ENCODE data around the gene DNPH1.

Gene DNPH1

GRCh38 chr6:43211955-43212354, 17.3 kb downstream of the DNPH1 start:
- no peak for DNase-seq

GRCh38 chr6:43207286-43207685, 22.0 kb downstream of the DNPH1 start:
- DNase-seq, result no peak

GRCh38 chr6:43205849-43206248, 23.4 kb downstream of the DNPH1 start:
- no peak for DNase-seq

GRCh38 chr6:43204271-43205105, 24.8 kb downstream of the DNPH1 start:
- DNase-seq, result no peak

GRCh38 chr6:43203718-43204095, 25.6 kb downstream of the DNPH1 start:
- DNase-seq, result no peak

GRCh38 chr6:43203029-43203717, 26.1 kb downstream of the DNPH1 start:
- no peak for DNase-seq

GRCh38 chr6:43202451-43202850, 26.8 kb downstream of the DNPH1 start:
- no peak for DNase-seq

- no peak for DNase-seq
These were observed 28.7 kb downstream of the DNPH1 start for GRCh38 chr6:43200541-43200940.

- no peak for DNase-seq
These were observed 29.4 kb downstream of the DNPH1 start for GRCh38 chr6:43199912-43200311.

- no peak for DNase-seq
These were observed 32.9 kb downstream of the DNPH1 start for GRCh38 chr6:43196337-43196736.

- no peak for DNase-seq
These were observed 35.4 kb downstream of the DNPH1 start for GRCh38 chr6:43193929-43194328.

- DNase-seq, result no peak
These were observed 36.4 kb downstream of the DNPH1 start for GRCh38 chr6:43192911-43193310.

GRCh38 chr6:43189776-43190304, 39.4 kb downstream of the DNPH1 start:
- DNase-seq, result no peak

GRCh38 chr6:43188426-43188825, 40.9 kb downstream of the DNPH1 start:
- no peak for DNase-seq

GRCh38 chr6:43187821-43188220, 41.5 kb downstream of the DNPH1 start:
- DNase-seq, result no peak

- DNase-seq, result no peak
These were observed 42.6 kb downstream of the DNPH1 start for GRCh38 chr6:43186706-43187105.

- no peak for DNase-seq
These were observed 43.3 kb downstream of the DNPH1 start for GRCh38 chr6:43186019-43186418.

- peak; percentile 20 for DNase-seq
These were observed 43.8 kb downstream of the DNPH1 start for GRCh38 chr6:43185391-43185985.

GRCh38 chr6:43184268-43184985, 44.9 kb downstream of the DNPH1 start:
- no peak for DNase-seq

- no peak for DNase-seq
These were observed 45.8 kb downstream of the DNPH1 start for GRCh38 chr6:43183441-43183840.

GRCh38 chr6:43181942-43182860, 47.1 kb downstream of the DNPH1 start, which contains the start of gene CUL9:
TSS of gene CUL9 (plus strand) at chr6:43182196. CDS start at chr6:43184311, 2,115 bp downstream.
- peak; percentile 87 for DNase-seq

- no peak for DNase-seq
These were observed 47.7 kb downstream of the DNPH1 start for GRCh38 chr6:43181621-43181941.
